Mucosa of rectum (tissue), 2 donors: ENCODE measurements around the gene CYSLTR1.
"Not testable (repeated sequence)": the region's sequence is repeated elsewhere in the genome, so short reads cannot be mapped to it uniquely, and the experiment has no call there.

ENCODE experiments used
- H3K27ac ChIP-seq, 2 donors: one replicate each; pipeline ENCODE4 v1.7.0; 2013; ENCODE audit warnings: inconsistent platforms in 2 of 2, low read depth in 2 of 2, low read length in 2 of 2
- H3K27me3 ChIP-seq, 2 donors: one replicate each; pipeline ENCODE4 v1.7.0; 2013; ENCODE audit warnings: low read length in 2 of 2; ENCODE audit not compliant: control insufficient read depth in 2 of 2, insufficient read depth in 2 of 2
- H3K36me3 ChIP-seq, 2 donors: one replicate each; pipeline ENCODE4 v1.7.0; 2013; ENCODE audit warnings: low read length in 2 of 2; ENCODE audit not compliant: control insufficient read depth in 2 of 2, insufficient read depth in 2 of 2
- H3K4me1 ChIP-seq, 2 donors: one replicate each; pipeline ENCODE4 v1.7.0; 2013; ENCODE audit warnings: low read length in 2 of 2, mild to moderate bottlenecking in 1 of 2; ENCODE audit not compliant: control insufficient read depth in 2 of 2, insufficient read depth in 2 of 2
- H3K4me3 ChIP-seq, 2 donors: one replicate each; pipeline ENCODE4 v1.7.0; 2013; ENCODE audit warnings: low read length in 2 of 2
- H3K9ac ChIP-seq, 2 donors: one replicate each; pipeline ENCODE4 v1.7.0; 2013; ENCODE audit warnings: low read length in 2 of 2, low read depth in 1 of 2, mild to moderate bottlenecking in 1 of 2
- H3K9me3 ChIP-seq, 2 donors: one replicate each; pipeline ENCODE4 v1.7.0; 2013; ENCODE audit warnings: low read length in 2 of 2; ENCODE audit not compliant: control insufficient read depth in 2 of 2
- donor health status: healthy.
- donor health status: Normal muscosa, but diverticular disease.

Gene CYSLTR1

DNA sequence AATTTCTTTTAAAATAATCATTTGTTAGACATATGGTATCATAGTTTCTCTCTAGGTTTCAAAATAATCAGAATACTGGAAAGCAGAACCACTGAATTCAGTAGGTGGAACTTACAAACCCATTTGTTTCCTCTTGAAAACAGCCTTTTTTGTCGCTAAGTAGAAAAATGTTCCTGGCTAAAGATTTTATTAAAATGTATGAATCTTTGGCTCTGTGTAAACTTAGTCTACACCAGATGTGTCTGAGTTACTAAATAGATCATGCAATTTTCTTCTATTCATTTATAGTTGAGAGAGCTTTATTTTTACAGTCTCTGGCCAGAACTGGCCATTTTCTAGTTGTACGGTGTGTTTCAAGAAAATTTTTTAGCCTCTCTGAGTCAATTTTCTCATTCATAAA, 1.0 kb downstream of the CYSLTR1 start:
- no peaks in the 10 kb centered on the region for H3K36me3 ChIP-seq
- peaks cover 0 to 3% of the 10 kb centered on the region in 2 donors for H3K4me1 ChIP-seq
- H3K9me3 ChIP-seq = no peaks in the 10 kb centered on the region
- peak overlapping the region in 1 of 2 donors; percentile 68 for H3K4me3 ChIP-seq
- no peaks in the 10 kb centered on the region for H3K27me3 ChIP-seq
- peak overlapping the region in 1 of 2 donors; percentile 35 for H3K9ac ChIP-seq
- no peak overlapping the region for H3K27ac ChIP-seq

- Histone ChIP-seq H3K4me1 (peaks cover 0 to 3% of the 10 kb centered on the region in 2 donors), H3K9me3 (no peaks in the 10 kb centered on the region), H3K4me3 (no peak overlapping the region), H3K27me3 (no peaks in the 10 kb centered on the region), H3K9ac (no peak overlapping the region), H3K36me3 (no peaks in the 10 kb centered on the region), H3K27ac (no peak overlapping the region)
Observed at GRCh38 chrX:78322863-78323262, 4.5 kb downstream of the CYSLTR1 start.

GRCh38 chrX:78321809-78322208, 5.6 kb downstream of the CYSLTR1 start:
- H3K27me3 ChIP-seq = no peaks in the 10 kb centered on the region
- peaks cover 0 to 3% of the 10 kb centered on the region in 2 donors for H3K4me1 ChIP-seq
- no peaks in the 10 kb centered on the region for H3K36me3 ChIP-seq
- H3K4me3 ChIP-seq = no peak overlapping the region
- no peak overlapping the region for H3K27ac ChIP-seq
- no peak overlapping the region for H3K9ac ChIP-seq
- H3K9me3 ChIP-seq = no peaks in the 10 kb centered on the region

GRCh38 chrX:78316265-78316664, 11.1 kb downstream of the CYSLTR1 start:
- Histone ChIP-seq H3K27me3 (no peaks in the 10 kb centered on the region), H3K36me3 (no peaks in the 10 kb centered on the region), H3K4me1 (no peaks in the 10 kb centered on the region), H3K27ac (no peak overlapping the region), H3K9ac (no peak overlapping the region), H3K9me3 (no peaks in the 10 kb centered on the region), H3K4me3 (no peak overlapping the region)

DNA sequence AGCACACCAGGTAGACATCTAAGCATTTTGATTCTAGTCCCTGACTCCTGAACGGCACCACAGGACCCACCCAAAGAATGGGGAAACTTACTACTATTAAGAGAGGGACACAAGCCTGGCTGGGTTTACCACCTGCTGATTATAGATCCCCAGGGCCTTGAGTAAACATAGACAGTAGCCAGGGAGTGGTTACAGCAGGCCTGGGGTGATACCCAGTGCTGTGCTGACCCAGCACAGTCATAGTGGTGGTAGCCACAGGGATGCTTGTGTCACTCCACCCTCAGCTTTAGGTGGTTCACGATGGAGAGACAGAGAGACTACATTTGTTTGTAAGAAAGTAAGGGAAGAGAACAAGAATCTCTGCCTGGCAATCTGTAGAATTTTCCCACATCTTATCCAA, 11.7 kb downstream of the CYSLTR1 start:
- no peak overlapping the region for H3K4me3 ChIP-seq
- no peak overlapping the region for H3K27ac ChIP-seq
- H3K9me3 ChIP-seq = no peaks in the 10 kb centered on the region
- no peaks in the 10 kb centered on the region for H3K4me1 ChIP-seq
- no peaks in the 10 kb centered on the region for H3K36me3 ChIP-seq
- no peaks in the 10 kb centered on the region for H3K27me3 ChIP-seq
- no peak overlapping the region for H3K9ac ChIP-seq

- Histone ChIP-seq H3K4me3 (no peak overlapping the region), H3K27me3 (no peaks in the 10 kb centered on the region), H3K4me1 (no peaks in the 10 kb centered on the region), H3K27ac (no peak overlapping the region), H3K36me3 (no peaks in the 10 kb centered on the region), H3K9ac (no peak overlapping the region), H3K9me3 (no peaks in the 10 kb centered on the region)
Observed at GRCh38 chrX:78314561-78314960, 12.8 kb downstream of the CYSLTR1 start.

GRCh38 chrX:78313526-78313925, 13.9 kb downstream of the CYSLTR1 start:
- Histone ChIP-seq H3K27me3 (no peaks in the 10 kb centered on the region), H3K4me1 (no peaks in the 10 kb centered on the region), H3K9me3 (no peaks in the 10 kb centered on the region), H3K4me3 (no peak overlapping the region), H3K27ac (no peak overlapping the region), H3K36me3 (no peaks in the 10 kb centered on the region), H3K9ac (no peak overlapping the region)

DNA sequence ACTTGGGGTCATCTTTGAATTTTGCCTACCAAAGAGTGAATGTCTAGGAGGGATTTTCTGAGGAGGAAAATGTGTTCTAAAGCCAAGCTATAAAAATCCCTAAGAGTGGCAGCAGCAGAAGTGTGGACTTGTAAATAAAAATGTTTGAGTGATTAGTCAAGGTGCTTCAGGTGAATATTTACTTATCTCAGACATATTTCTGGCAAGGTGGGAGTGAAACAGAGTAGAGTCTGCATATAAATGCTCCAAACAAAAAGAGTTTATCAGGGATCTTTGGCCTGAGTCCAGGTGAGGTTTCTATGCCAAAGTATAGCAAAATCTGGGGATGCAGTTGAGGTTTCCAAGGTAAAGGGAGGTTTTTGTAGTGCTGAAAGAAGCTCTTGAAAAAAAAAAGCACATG, 19.7 kb downstream of the CYSLTR1 start:
- Histone ChIP-seq H3K36me3 (no peaks in the 10 kb centered on the region), H3K4me3 (no peak overlapping the region), H3K27ac (no peak overlapping the region), H3K27me3 (no peaks in the 10 kb centered on the region), H3K9me3 (no peaks in the 10 kb centered on the region), H3K9ac (no peak overlapping the region), H3K4me1 (no peaks in the 10 kb centered on the region)

DNA sequence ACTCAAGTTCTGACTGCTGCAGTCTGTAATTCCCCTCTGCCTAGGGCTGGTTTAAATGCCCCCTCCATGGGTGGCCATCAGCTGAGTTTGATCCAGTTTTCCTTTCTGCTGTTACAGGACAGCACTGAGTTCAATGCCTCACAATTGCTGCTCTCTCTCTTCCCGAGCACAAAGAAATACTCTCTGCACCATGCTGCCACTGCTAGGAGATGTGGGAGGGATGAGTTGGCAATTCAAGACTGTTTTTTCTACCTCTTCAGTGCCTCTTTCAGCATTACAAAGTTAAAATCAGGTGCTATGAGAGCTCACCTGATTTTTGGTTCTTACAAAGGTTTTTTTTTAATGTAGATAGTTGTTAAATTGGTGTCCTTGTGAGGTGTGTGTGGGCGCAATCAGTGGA, 24.3 kb downstream of the CYSLTR1 start:
- Histone ChIP-seq H3K4me1 (no peaks in the 10 kb centered on the region), H3K4me3 (no peak overlapping the region), H3K36me3 (no peaks in the 10 kb centered on the region), H3K27ac (no peak overlapping the region), H3K9me3 (no peaks in the 10 kb centered on the region), H3K9ac (no peak overlapping the region), H3K27me3 (no peaks in the 10 kb centered on the region)

- not testable (repeated sequence) for H3K9me3 ChIP-seq, H3K27me3 ChIP-seq, H3K36me3 ChIP-seq, H3K9ac ChIP-seq, H3K4me1 ChIP-seq, H3K27ac ChIP-seq, H3K4me3 ChIP-seq
Observed at GRCh38 chrX:78300933-78301332, 26.5 kb downstream of the CYSLTR1 start.

- no peaks in the 10 kb centered on the region for H3K9me3 ChIP-seq
- no peak overlapping the region for H3K27ac ChIP-seq
- no peaks in the 10 kb centered on the region for H3K4me1 ChIP-seq
- no peaks in the 10 kb centered on the region for H3K36me3 ChIP-seq
- no peak overlapping the region for H3K4me3 ChIP-seq
- H3K9ac ChIP-seq = no peak overlapping the region
- H3K27me3 ChIP-seq = no peaks in the 10 kb centered on the region
Observed at GRCh38 chrX:78283511-78283910, 43.9 kb downstream of the CYSLTR1 start.
